Stimulated activated CD8-positive, alpha-beta memory T cell treated with anti-CD3 and anti-CD28 coated beads, Interleukin-4, amount 100 ng/mL, for 1 hour (primary cell): ENCODE data around the gene CPTP.

ENCODE experiments used
- DNase-seq, 2 donors: peaks; one replicate each; pipeline ENCODE4 v3.0.0-alpha.2; 2020; ENCODE audit warnings: low read depth in 2 of 2, low spot score in 1 of 2

CPTP gene

GRCh38 chr1:1291548-1292441 lies 32.8 kb upstream of the CPTP start:
- DNase-seq, result peak in 1 of 2 donors; percentile 37

DNA sequence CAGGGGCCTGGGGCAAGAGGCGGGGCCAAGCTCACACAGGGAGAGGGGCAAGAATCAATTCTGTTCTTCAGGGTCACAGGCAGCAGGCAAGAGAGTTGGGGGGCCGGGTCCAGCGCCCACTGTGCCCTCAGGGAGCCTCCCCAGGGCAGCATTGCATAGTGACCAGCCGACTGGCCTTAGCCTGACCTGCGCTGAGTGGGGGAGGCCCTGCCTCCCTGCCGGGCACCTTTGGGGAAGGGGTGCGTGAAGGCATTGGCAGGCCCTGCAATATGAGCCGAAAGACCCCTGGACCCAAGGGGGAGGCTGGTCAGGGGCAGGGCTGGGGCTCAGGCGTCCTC lies 32.2 kb upstream of the CPTP start:
- no peak for DNase-seq

GRCh38 chr1:1292851-1293250 lies 31.8 kb upstream of the CPTP start:
- DNase-seq, result no peak

DNA sequence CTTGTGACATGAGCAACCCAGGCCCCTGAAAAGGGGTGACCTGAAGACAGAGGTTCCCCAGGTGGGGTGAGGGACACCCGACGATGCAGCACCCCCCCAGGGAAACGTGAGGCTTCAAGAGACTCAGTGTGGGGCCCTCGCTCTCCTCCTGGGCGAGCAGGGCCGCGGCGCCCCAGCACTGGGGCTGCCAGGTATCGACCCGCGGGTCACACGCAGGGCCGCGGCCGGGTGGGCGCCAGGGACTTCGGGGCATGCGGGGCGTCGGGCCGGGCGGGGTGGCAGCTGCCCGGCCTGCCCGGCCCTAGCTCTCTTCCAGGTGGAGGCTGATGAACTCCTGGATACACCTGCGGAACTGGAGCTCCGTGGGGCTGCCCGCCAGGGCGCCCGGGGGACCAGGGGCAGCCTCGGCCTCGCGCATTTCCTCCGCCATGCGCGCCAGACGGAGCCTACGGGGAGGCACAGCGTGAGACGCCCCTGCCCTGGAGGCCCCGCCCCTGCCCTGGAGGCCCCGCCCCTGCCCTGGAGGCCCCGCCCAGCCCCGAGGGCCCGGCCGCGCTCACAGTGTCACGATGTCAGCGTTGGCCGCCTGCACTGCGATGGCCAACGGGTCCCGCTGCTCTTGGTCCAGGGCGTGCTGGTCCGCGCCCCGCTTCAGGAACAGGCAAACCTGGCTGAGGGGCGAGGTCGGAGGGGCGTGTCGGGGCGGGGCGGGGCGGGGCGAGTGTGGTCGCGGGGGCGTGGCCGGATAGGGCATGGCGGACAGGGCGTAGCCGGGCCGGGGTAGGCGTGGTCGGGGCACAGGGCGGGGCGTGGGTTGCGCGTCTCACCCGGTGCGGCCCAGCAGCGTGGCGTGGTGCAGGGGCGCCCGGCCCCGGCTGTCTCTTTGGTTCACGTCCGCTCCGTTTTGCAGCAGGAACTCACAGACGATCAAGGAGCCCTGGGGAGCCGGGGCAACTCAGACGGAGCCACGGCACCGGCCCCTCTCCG lies 31.0 kb upstream of the CPTP start:
- no peak for DNase-seq

GRCh38 chr1:1294250-1294890 lies 30.2 kb upstream of the CPTP start:
- DNase-seq, result no peak

DNA sequence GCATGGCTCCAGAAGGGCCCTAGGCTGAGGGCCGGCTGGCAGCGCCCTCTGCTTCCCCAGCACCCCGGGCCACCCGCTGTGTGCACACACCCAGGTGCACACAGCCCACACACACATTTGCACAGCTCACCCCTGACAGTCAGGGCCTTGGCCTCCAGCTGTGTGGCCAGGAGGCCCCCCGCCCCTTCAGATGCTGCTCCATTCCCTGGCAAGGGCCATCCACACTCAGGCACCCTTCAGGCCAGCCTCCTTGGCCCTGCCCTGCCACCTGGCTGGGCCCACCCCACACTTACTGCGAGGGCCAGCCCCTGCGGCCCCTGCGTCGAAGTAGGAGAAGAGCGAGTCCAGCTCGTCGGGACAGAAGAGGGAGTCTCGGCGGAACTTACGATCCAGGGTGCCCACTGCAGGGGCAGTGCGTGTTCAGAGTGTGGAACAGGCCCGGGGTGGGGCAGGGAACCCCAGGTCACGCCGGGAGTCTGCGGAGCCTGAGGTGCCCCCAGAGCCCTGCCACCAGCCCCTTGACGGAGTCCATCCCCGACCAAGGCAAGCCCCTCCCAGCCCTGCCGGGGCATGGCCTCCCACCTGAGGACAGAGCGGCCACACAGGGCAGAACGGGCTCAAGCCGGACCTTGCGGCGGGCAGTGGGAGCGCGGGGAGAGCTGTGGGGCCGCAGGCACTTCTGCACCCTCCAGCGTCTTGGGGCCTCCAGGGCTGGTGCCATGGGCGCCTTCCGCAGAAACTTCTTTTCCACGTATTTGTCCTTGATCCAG lies 29.3 kb upstream of the CPTP start:
- DNase-seq, result no peak

DNA sequence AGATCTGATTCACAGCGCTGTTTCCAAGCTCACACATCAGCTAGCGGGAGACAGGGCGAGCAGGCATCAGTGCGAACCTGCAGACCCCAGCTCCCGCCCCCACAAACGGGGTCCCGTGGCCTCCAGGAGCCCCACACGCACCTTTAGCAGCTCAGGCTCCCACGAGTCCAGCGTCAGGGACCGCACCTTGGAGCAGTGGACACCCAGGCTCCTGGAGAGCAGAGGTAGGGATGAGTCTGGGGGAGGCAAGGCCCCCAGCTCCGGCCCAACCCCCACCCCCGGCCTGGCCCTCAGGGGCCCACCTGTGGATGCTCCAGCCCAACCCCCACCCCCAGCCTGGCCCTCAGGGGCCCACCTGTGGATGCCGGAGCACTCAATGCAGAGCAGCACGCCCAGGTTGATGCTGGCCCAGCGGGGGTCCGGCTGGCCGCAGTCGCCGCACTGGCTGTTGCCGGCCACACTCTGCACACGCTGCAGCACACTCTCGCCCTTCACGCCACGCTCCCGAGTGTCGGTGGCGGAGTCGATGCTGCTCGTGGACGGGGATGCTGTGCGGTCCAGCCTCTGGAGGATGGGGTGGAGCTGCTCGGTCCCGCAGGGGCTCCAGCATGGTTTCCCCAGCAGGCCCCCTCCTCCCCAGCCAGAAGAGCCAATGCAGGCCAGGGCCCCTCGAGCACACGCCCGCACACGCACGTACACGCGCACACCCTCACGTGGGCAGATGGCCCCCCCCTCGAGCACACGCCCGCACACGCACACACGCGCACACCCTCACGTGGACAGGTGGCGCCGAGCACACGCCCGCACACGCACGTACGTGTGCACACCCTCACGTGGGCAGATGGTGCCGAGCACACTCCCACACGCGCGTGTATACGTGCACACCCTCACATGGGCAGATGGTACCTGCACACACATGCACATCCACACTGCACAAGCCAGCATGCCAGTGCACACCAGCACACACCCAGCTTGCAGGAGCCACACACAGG lies 28.2 kb upstream of the CPTP start:
- DNase-seq, result no peak

- no peak for DNase-seq
Observed at GRCh38 chr1:1297802-1298424, 26.7 kb upstream of the CPTP start.

DNA sequence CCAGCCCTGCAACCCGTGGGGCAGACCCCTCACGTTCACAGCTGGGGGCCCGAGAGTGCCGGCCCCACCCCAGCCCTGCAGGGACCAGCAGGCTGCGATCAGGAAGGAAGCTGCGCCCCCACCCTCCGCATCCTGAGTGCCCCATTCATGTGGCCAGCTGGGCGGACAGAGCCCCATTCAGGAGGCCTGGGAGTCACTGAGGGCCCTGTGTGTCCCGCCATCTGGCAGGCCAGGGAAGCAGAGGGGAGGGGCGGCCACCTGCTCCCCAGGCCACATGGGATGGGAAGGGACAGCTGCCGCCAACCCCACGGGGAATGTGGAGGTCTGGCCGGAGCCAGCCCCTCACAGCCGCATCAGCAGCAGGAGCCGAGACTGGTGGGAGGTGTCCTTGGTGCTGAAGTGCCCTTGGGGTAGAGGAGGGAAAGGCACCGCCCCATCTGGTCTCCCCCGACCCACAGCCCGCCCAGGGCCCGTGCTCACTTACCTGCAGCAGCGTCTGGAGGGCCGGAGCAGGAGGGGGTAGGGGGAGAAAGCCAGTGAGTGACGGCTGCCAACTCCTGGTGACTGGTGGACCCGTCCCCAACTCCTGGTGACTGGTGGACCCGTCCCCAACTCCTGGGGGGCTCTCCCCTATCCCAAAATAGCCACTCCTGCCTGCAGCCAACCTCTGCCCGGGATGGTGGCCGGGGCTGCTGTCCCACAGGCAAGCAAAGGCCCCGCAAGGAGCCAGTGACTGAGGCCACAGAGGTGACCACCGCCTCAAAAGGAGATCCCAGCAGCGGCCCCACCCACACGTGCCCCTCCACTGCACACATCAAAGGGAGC lies 25.5 kb upstream of the CPTP start:
- no peak for DNase-seq

DNA sequence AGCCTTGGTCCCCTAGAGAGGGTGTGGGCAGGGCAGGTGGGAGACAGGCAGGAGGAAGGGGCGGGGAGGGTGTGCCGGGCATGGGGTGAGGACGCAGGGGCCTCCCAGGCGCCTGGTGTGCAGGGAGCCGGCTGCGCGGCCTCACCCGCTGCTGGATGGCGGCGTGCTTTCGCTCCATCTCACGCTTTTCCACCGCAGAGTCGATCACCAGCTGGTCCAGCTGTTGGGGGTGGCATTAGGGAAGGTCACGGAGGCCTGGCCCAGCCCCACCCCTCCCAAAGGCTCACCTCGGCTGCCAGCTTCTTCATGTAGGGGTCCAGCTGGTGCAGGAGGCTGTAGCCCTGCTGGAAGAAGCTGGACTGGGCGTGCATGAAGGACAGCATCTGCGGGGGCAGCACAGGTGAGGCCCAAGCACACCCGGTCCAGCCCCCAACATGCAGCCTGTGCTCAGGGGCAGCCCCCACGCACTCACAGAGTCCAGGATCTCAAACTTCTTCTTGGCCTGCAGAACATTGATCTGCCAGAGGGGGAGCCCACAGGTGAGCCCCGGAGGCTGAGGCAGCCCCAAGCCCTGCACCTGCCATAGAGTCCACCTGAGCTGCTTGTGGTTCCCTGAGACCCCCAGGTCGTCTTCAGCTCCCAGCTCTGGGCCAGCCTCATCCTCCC lies 24.8 kb upstream of the CPTP start:
- no peak for DNase-seq

GRCh38 chr1:1300352-1300739 lies 24.3 kb upstream of the CPTP start:
- no peak for DNase-seq

GRCh38 chr1:1302006-1302430 lies 22.6 kb upstream of the CPTP start:
- DNase-seq, result no peak

- no peak for DNase-seq
Observed at GRCh38 chr1:1302951-1303509, 21.6 kb upstream of the CPTP start.

GRCh38 chr1:1303736-1304135 lies 20.9 kb upstream of the CPTP start:
- DNase-seq, result no peak

DNA sequence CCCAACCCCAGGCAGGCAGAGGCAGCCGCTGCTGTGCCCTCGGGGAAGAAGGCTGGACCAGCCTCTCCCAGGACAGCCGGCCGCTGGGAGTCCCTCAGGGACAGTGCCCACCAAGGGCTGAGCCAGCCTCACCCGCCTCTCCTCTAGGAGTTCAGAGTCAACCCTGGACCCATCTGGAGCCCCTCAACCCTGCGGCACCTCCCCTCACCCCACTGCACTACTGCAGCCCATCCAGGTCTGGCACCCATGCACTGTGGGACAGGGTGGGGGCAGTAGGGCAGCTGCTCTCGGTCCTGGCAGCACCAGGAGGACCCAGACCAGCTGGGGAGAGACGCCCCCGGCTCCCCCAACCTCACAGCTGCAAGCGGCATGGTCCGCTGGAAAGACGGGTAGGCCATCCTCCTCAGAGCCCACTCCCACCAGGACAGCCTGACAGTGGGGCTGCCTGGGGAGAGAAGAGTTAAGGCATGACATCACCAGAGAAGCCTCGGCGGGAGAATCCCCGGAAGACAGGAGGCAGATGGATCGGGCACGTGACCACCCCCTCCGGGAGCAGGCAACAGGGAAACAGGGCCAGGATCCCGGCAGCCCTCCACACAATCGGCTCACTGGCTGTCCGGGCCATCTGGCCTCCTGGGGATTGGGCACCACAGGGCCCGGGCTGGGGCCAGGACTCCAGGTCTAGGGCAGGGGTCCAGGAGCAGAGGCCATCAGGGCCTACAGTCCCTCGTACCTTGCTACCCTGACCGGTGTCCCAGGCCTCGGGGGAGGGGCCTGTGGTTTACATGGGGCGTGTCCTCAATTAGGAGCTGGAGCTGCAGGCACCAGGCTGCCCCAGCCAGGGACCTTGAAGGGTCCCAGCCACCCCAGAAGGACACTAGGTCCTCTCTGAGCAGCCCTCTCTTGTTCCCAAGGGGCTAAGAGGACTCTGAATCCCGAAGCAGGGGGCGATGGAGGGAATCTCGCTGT lies 20.0 kb upstream of the CPTP start:
- DNase-seq, result no peak
